DND-41 (cell line): ENCODE data around the gene MYNN.

Experiments
- ATAC-seq: fragments of 200-7000 bp; cut with Tn5 transposase; 3 replicates; pipeline ENCODE4 v1.9.1; 2021; ENCODE audit warnings: low read depth; ENCODE audit not compliant: insufficient read depth
- DNase-seq: peaks from one replicate; pipeline ENCODE4 v3.0.0-alpha.2; 2020
- H2AFZ ChIP-seq: 2 replicates; pipeline ENCODE4 v1.6.0; 2012; ENCODE audit warnings: low read depth, low read length
- H3K27ac ChIP-seq: 2 replicates; pipeline ENCODE4 v1.5.1; 2012; ENCODE audit warnings: low read length, inconsistent platforms
- H3K27me3 ChIP-seq: fragments of 200-600 bp; sonication (generic); 2 replicates; pipeline ENCODE4 v1.6.0; 2012; ENCODE audit warnings: low read length, mild to moderate bottlenecking, inconsistent platforms; ENCODE audit not compliant: insufficient read depth, poor library complexity
- H3K36me3 ChIP-seq: 2 replicates; pipeline ENCODE4 v1.5.1; 2012; ENCODE audit warnings: low read length, inconsistent platforms; ENCODE audit not compliant: insufficient read depth
- H3K4me1 ChIP-seq: 2 replicates; pipeline ENCODE4 v1.5.1; 2012; ENCODE audit warnings: mild to moderate bottlenecking, low read length; ENCODE audit not compliant: insufficient read depth
- H3K4me2 ChIP-seq: 2 replicates; pipeline ENCODE4 v1.6.0; 2012; ENCODE audit warnings: mild to moderate bottlenecking, moderate library complexity, low read length, inconsistent platforms; ENCODE audit not compliant: insufficient read depth
- H3K4me3 ChIP-seq, 2 experiments: fragments of 200-600 bp in 1 of 2; shearing (Covaris generic) in 1 of 2; 2 replicates each; pipeline ENCODE4 v1.5.1; 2012 to 2016; ENCODE audit warnings: inconsistent platforms in 2 of 2, low read length in 2 of 2, mild to moderate bottlenecking in 2 of 2, low read depth in 1 of 2, moderate library complexity in 1 of 2
- H3K79me2 ChIP-seq: 2 replicates; pipeline ENCODE4 v1.6.0; 2012; ENCODE audit warnings: low read length, inconsistent platforms; ENCODE audit not compliant: insufficient read depth
- H3K9ac ChIP-seq: 2 replicates; pipeline ENCODE4 v1.6.0; 2012; ENCODE audit warnings: low read depth, mild to moderate bottlenecking, inconsistent platforms, low read length, moderate library complexity
- H3K9me3 ChIP-seq: 2 replicates; pipeline ENCODE4 v1.5.1; 2012; ENCODE audit warnings: low read length, moderate library complexity, mild to moderate bottlenecking, inconsistent platforms; ENCODE audit not compliant: insufficient read depth, severe bottlenecking
- H4K20me1 ChIP-seq: 2 replicates; pipeline ENCODE4 v1.6.0; 2012; ENCODE audit warnings: low read length; ENCODE audit not compliant: insufficient read depth
- EZH2 ChIP-seq: IDR thresholded peaks from 3 replicates; pipeline ENCODE4 v1.6.1; 2012; ENCODE audit warnings: borderline replicate concordance, low read depth, mild to moderate bottlenecking, moderate library complexity, low read length, inconsistent platforms; ENCODE audit not compliant: severe bottlenecking
- TF ChIP-seq, protein P1 (sequence below): IDR thresholded peaks from 2 replicates; pipeline ENCODE4 v1.5.1; 2012; ENCODE audit warnings: borderline replicate concordance, low read length, moderate library complexity, mild to moderate bottlenecking; ENCODE audit not compliant: poor library complexity, severe bottlenecking; ENCODE audit errors: extremely low read depth

Gene MYNN

DNA sequence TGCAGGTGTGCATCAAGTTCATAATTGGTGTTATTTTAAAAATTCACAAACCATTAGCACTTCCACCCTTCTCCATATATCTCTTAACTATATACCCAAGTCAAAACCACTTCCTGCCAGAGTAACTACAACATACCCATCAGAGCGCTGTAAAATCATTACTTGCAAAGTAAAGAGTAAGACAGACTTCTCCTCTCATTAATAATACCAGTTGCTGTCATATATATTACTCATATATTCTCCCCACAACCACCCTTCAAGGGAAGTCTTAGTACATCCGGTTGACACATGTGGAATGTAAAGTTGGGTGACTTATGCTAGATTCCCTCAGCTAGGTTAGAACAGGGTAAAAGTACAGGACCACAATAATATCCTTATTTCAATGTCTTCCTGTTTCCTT is 13.9 kb upstream of the MYNN start:
- Histone ChIP-seq H3K4me3 (no peak overlapping the region), H3K9me3 (no peaks in the 10 kb centered on the region), H3K36me3 (no peaks in the 10 kb centered on the region), H3K79me2 (no peaks in the 10 kb centered on the region), H3K27ac (peak overlapping the region; percentile 76), H4K20me1 (no peaks in the 10 kb centered on the region), H3K27me3 (no peaks in the 10 kb centered on the region), H3K4me2 (peak overlapping the region; percentile 28), H3K4me1 (peaks cover 39% of the 10 kb centered on the region), H2AFZ (no peak overlapping the region; the same call in 1 of the 2 replicates), H3K9ac (no peak overlapping the region)
- TF ChIP-seq EZH2: no peak
- TF ChIP-seq, protein P1, sequence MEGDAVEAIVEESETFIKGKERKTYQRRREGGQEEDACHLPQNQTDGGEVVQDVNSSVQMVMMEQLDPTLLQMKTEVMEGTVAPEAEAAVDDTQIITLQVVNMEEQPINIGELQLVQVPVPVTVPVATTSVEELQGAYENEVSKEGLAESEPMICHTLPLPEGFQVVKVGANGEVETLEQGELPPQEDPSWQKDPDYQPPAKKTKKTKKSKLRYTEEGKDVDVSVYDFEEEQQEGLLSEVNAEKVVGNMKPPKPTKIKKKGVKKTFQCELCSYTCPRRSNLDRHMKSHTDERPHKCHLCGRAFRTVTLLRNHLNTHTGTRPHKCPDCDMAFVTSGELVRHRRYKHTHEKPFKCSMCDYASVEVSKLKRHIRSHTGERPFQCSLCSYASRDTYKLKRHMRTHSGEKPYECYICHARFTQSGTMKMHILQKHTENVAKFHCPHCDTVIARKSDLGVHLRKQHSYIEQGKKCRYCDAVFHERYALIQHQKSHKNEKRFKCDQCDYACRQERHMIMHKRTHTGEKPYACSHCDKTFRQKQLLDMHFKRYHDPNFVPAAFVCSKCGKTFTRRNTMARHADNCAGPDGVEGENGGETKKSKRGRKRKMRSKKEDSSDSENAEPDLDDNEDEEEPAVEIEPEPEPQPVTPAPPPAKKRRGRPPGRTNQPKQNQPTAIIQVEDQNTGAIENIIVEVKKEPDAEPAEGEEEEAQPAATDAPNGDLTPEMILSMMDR: no peak
- ATAC-seq (peak; percentile 85), DNase-seq (no peak)

DNA sequence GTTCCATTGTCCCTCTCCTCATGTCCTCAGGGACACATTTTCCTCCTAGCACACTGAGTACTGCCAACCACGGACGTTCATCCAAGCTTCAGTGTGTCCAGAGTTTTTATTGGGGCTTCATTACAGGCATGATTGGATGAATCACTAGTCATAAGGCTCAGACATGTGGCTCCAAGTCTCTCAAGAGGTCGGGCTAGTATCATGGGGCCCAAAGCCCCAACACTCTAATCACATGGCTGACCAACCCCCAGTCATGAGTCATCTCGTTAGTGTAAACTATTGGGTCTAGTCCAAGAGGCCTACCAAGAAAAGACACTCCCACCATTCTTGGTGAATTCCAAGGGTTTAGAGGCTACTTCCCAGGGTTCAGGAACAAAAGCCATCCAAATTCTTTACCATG is 12.7 kb upstream of the MYNN start:
- Histone ChIP-seq H3K4me3 (no peak overlapping the region), H3K4me2 (no peak overlapping the region), H3K4me1 (peaks cover 49% of the 10 kb centered on the region), H3K27me3 (no peaks in the 10 kb centered on the region), H4K20me1 (no peaks in the 10 kb centered on the region), H3K79me2 (no peaks in the 10 kb centered on the region), H3K9ac (no peak overlapping the region), H3K9me3 (no peaks in the 10 kb centered on the region), H2AFZ (no peak overlapping the region), H3K27ac (no peak overlapping the region), H3K36me3 (no peaks in the 10 kb centered on the region)
- TF ChIP-seq EZH2: no peak
- TF ChIP-seq, protein P1: no peak
- ATAC-seq: no peak
- DNase-seq: no peak

DNA sequence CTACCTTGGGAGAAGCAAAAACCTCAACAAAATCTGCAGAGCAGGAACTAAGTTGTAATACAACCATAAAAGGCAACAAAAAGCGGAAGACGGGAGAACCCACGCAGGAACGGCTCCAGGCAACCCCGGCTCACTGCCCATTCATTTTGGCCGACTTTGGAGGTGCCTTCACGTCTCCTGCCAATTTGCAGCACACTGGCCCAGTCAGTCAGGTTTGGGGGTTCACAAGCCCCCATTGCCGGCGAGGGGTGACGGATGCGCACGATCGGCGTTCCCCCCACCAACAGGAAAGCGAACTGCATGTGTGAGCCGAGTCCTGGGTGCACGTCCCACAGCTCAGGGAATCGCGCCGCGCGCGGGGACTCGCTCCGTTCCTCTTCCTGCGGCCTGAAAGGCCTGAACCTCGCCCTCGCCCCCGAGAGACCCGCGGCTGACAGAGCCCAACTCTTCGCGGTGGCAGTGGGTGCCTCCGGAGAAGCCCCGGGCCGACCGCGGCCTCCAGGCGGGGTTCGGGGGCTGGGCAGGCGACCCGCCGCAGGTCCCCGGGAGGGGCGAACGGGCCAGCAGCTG is 8.8 kb upstream of the MYNN start:
- H4K20me1 ChIP-seq: no peaks in the 10 kb centered on the region
- H3K4me3 ChIP-seq: peak overlapping the region; percentile 73 to 91
- TF ChIP-seq EZH2: no peak
- TF ChIP-seq, protein P1: no peak
- H3K27me3 ChIP-seq: no peaks in the 10 kb centered on the region
- H3K4me1 ChIP-seq: peaks cover 32% of the 10 kb centered on the region
- peak overlapping the region; percentile 87 for H3K4me2 ChIP-seq
- H3K27ac ChIP-seq: peak overlapping the region; percentile 94
- no peaks in the 10 kb centered on the region for H3K36me3 ChIP-seq
- no peaks in the 10 kb centered on the region for H3K79me2 ChIP-seq
- H3K9ac ChIP-seq: peak overlapping the region; percentile 86
- H2AFZ ChIP-seq: peak overlapping the region; percentile 97
- DNase-seq (peak; percentile 61), ATAC-seq (peak; percentile 55)
- no peaks in the 10 kb centered on the region for H3K9me3 ChIP-seq
